HG02938 (cell line): ENCODE measurements around the gene TES.
A peak's percentile ranks its signal among the peaks of the same experiment; 100 is the strongest.
"Not testable (repeated sequence)": the region's sequence is repeated elsewhere in the genome, so short reads cannot be mapped to it uniquely, and the experiment has no call there.

ENCODE experiments used
- ATAC-seq: cut with Tn5 transposase; IDR thresholded peaks from one replicate; pipeline ENCODE4 v1.9.1; 2021; ENCODE audit warnings: mild to moderate bottlenecking, moderate library complexity; ENCODE audit not compliant: unreplicated experiment

The TES gene, protein sequence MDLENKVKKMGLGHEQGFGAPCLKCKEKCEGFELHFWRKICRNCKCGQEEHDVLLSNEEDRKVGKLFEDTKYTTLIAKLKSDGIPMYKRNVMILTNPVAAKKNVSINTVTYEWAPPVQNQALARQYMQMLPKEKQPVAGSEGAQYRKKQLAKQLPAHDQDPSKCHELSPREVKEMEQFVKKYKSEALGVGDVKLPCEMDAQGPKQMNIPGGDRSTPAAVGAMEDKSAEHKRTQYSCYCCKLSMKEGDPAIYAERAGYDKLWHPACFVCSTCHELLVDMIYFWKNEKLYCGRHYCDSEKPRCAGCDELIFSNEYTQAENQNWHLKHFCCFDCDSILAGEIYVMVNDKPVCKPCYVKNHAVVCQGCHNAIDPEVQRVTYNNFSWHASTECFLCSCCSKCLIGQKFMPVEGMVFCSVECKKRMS

DNA sequence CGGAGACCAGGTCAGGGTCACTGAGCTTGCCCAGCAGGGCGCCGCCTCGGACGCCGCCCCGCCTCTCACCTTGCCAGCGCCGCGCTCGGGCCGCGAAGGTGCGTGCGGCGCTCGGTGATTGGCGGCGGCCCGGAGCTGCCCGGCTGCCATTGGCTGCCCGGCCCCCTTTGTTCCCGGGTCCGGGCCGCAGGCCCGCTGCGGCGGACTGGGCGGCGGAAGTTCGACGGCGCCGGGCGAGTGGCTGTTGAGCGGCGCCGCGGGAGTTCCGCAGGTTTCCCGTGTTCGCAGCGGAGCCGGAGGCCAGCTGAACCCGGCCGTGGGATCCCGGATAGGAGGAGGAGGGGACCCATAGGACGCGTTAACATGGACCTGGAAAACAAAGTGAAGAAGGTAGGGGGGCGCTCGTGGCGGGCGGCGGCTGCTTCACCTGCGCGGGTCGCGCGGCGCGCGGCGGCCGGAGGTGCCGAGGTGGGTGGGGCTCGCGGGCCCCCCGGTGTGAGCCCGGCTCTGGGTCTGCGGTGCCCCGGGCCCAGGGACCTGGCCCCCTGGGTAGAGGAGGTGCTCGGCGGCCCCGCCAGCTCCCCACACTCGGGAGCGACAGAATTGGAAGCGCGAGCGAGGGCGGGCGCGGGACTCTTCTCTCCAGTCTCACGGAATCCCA is at the start of gene TES:
Gene TES, plus strand, starts transcription at position 195 of the 661 bp plus-strand sequence. Its CDS starts 169 bp downstream, at position 364.
- peak; percentile 68 for ATAC-seq

- no peak for ATAC-seq
Observed at GRCh38 chr7:116161728-116162127, 48.6 kb upstream of the TES start.

- ATAC-seq: no peak
Observed at GRCh38 chr7:116162254-116162653, 48.1 kb upstream of the TES start.

DNA sequence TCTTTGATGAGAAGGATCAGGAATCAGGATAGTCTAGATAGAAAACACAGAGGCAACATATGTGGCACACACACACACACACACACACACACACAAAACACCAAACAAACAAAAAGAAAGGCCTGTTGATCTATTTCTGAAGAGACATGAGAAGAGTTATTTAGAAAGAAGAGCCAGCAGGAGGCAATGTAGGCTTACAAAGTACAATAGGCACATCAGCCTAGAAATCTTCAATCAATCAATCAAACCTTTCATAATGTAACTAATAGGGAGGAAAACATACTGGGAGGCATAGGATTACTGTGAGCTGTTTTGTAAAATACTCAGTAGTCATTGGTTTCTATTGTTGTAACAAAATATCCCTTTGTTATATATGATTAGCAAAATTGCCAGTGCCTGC is 47.3 kb upstream of the TES start:
- ATAC-seq: no peak

GRCh38 chr7:116164552-116165306 is 45.6 kb upstream of the TES start:
- ATAC-seq: no peak

- peak; percentile 79 for ATAC-seq
Observed at GRCh38 chr7:116165717-116166116, 44.6 kb upstream of the TES start.

GRCh38 chr7:116166156-116166555 is 44.2 kb upstream of the TES start:
- ATAC-seq: no peak

GRCh38 chr7:116167177-116167576 is 43.2 kb upstream of the TES start:
- no peak for ATAC-seq

DNA sequence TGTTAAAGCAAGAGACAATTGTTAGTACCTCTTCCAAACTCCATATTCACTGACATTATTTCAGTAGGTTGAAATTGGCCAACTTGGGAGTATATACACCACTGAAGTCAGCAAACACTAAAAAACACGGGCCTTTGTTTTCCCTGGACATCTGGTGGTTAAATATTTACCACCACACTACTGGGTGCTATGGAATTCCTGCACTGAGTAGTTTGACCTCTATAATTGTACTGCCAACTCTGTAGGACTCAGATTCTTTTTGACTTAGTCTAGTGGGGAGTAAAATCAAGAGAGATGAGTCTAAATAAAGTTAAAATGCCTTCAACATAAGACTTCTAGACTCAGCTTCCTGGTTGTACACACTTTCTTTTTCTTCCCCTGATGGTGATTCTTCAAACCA is 41.3 kb upstream of the TES start:
- no peak for ATAC-seq

DNA sequence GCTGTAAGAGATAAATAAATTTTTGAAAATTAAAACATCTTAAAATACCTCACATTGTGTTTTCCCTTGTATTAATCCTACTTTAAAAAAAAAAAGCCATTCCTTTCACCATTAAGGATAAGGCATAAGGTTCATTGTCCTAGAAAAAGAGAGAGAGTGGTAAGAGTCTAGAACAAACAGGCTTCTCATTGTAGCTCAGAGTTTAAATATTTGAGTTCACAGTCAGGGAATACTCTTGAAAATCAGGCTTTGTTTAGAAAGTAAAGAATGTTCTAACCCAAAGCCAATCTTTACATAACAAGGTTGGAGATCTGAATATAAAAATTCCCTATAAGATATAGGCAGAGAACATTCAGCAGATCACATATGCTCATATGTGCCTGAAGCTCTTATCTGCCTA is 40.2 kb upstream of the TES start:
- ATAC-seq: no peak

DNA sequence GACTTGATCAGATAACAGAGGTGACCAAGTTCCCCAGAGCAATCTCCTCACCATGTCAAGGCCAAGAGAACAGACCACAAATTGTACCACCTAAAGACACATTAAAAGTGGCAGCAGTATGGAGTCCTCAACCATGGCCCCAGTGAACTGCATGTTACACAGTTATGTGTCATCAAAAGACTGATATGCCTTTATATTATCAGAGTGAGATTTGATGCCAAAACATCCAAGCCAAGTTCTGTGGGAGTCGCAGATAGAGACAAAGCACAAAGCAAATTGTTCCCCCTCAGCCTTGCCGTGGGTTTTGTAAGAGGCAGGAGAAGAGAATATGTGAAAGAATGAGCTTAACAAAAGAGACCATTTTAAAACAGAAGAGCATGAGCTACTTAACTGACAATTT is 39.2 kb upstream of the TES start:
- ATAC-seq: no peak

DNA sequence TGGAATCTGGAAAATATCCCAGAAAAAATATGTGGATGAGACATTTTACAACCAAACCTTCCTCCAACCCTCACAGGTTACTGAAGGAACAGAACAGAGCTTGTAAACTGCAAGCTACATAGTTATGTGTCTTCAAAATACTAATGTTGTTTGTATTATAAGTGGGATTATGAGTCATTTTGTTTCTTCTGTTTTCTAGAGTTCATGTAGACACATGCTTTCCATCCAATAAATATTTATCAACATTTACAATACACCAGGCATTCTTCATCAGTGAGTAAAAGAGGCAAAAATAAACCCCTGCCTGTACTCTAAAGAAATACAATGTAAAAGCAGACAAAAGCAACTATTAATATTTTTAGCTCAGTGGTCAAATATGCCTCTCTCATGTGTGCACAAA is 38.0 kb upstream of the TES start:
- no peak for ATAC-seq

GRCh38 chr7:116173051-116174028 is 37.0 kb upstream of the TES start:
- peak; percentile 51 for ATAC-seq

DNA sequence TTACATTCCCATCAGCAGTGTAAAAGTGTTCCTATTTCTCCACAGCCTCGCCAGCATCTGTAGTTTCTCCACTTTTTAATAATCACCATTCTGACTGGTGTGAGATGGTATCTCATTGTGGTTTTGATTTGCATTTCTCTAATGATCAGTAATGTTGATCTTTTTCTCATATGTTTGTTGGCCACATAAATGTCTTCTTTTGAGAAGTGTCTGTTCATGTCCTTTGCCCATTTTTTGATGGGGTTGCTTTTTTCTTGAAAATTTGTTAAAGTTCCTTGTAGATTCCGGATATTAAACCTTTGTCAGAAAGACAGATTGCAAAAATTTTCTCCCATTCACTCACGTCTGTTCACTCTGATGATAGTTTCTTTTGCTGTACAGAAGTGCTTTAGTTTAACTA is 35.2 kb upstream of the TES start:
- not testable (repeated sequence) for ATAC-seq

DNA sequence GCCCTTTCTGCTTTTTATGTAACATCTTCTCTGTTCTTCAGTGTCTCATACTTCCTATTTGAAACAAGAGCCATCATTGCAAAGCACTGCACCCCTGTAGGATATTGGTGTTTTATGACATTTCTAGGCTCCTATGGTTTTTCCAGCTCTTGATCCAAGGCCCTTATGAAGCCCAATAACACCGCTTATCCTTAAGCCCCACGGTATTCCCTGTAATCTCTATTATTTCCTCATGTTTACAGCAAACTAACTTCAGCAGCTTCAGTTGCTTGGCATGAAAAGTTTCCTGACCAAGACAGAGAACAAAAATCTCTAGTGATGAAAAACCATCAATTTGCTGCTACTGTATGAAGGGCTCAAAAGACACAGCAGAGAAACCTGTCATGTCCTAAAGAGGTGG is 34.1 kb upstream of the TES start:
- no peak for ATAC-seq

DNA sequence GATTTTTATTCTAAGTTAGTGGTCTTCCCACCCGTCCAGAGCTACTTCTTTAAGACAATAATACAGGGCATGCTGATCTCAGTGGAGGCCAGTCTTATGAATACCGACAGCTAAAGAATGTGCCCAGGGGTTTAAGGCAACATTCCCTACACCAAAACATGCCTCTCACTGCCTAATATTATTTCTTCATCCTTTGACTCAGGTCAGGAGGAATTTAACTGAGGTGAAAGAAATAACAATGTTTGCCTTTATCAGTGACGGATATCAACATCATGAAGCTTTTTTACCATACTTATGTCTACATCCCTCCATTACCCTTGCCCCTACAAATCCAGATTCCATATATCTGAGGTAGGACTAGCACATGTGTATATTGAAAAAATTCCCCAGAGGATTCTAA is 33.3 kb upstream of the TES start:
- no peak for ATAC-seq

DNA sequence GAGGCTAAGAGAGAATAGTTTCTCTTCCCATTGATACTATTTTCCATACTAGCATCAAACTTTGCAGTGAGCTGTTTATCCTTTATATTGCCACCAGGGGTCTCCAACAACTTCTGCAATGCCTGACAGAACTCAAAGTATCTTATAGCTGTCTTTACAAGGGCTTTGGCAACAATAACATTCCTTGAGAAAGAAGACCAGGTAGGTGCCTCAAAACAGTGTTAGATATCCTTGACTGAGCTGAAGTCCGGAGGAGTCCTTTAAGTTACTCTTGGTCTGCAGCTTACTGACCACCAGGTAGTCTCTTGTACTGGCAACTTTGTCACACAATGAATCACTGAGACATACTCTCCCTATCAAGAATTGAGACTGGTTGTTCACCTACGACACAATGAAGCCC is 30.0 kb upstream of the TES start:
- peak; percentile 90 for ATAC-seq

DNA sequence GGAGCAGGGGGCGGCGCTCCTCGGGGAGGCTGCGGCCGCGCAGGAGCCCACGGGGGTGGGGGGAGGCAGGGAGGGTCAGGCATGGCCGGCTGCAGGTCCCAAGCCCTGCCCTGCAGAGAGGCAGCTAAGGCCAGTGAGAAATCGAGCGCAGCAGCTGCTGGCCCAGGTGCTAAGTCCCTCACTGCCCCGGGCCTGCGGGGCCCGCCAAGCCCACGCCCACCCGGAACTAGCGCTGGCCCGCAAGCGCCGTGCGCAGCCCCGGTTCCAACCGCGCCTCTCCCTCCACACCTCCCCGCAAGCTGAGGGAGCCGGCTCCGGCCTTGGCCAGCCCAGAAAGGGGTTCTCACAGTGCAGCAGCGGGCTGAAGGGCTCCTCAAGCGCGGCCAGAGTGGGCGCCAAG is 28.3 kb upstream of the TES start:
- ATAC-seq: no peak

- no peak for ATAC-seq
Observed at GRCh38 chr7:116185450-116185849, 24.9 kb upstream of the TES start.

GRCh38 chr7:116185956-116186355 is 24.4 kb upstream of the TES start:
- no peak for ATAC-seq

GRCh38 chr7:116187400-116187799 is 22.9 kb upstream of the TES start:
- ATAC-seq: no peak
